Activated naive CD4-positive, alpha-beta T cell treated with anti-CD3 and anti-CD28 coated beads, Interleukin-2, amount 50 U/mL, for 72 hours (primary cell): ENCODE data around the gene TEPSIN. TPM values are rescaled to one million over a fixed set of nuclear protein-coding genes. Genes with fewer than 3 reads are reported as not detected.

ENCODE experiments used
- ATAC-seq, 2 donors: fragments of 150-1000 bp; cut with Tn5 transposase; 2 replicates each; pipeline ENCODE4 v1.10.0; 2021; ENCODE audit warnings: mild to moderate bottlenecking in 2 of 2, moderate library complexity in 2 of 2
- DNase-seq, 2 donors: peaks; one replicate each; pipeline ENCODE4 v3.0.0; 2021 to 2022; ENCODE audit warnings: low spot score in 2 of 2
- H3K27ac Mint-ChIP-seq, 2 donors: one replicate each; pipeline ENCODE4 v1.8.0; 2022; ENCODE audit warnings: mild to moderate bottlenecking in 2 of 2, mixed read lengths in 2 of 2
- H3K36me3 Mint-ChIP-seq, 2 donors: one replicate each; pipeline ENCODE4 v1.8.0; 2022; ENCODE audit warnings: mixed read lengths in 2 of 2
- H3K9me3 Mint-ChIP-seq, 2 donors: one replicate each; pipeline ENCODE4 v1.8.0; 2022; ENCODE audit warnings: mixed read lengths in 2 of 2
- total RNA-seq, 2 donors: library from RNA; stranded (reverse); gene quantifications; one replicate each; pipeline ENCODE4 v1.2.3, GENCODE V29; 2022

TEPSIN gene
- total RNA-seq, 2 donors from 2014 or later: 23.2 to 38.7 TPM

- DNase-seq (no peak), ATAC-seq (no peak)
- Mint-ChIP-seq H3K27ac (no peak overlapping the region), H3K9me3 (no peaks in the 10 kb centered on the region), H3K36me3 (peaks cover 4% of the 10 kb centered on the region in 2 donors)
Observed at GRCh38 chr17:81273698-81274470, 35.0 kb upstream of the TEPSIN start.

GRCh38 chr17:81272616-81273015, 33.8 kb upstream of the TEPSIN start:
- H3K36me3 Mint-ChIP-seq: peaks cover 4% of the 10 kb centered on the region in 2 donors
- H3K9me3 Mint-ChIP-seq: no peaks in the 10 kb centered on the region
- no peak for ATAC-seq
- DNase-seq: no peak
- H3K27ac Mint-ChIP-seq: no peak overlapping the region

GRCh38 chr17:81271226-81271625, 32.4 kb upstream of the TEPSIN start:
- Mint-ChIP-seq H3K27ac (no peak overlapping the region), H3K36me3 (peaks cover 4% of the 10 kb centered on the region in 2 donors), H3K9me3 (no peaks in the 10 kb centered on the region)
- DNase-seq (no peak), ATAC-seq (no peak)

- no peak for DNase-seq
- no peak overlapping the region for H3K27ac Mint-ChIP-seq
- ATAC-seq: no peak
- no peaks in the 10 kb centered on the region for H3K9me3 Mint-ChIP-seq
- no peaks in the 10 kb centered on the region for H3K36me3 Mint-ChIP-seq
Observed at GRCh38 chr17:81270279-81270678, 31.4 kb upstream of the TEPSIN start.

- H3K36me3 Mint-ChIP-seq: no peaks in the 10 kb centered on the region
- H3K9me3 Mint-ChIP-seq: no peaks in the 10 kb centered on the region
- no peak for DNase-seq
- no peak overlapping the region for H3K27ac Mint-ChIP-seq
- no peak for ATAC-seq
Observed at GRCh38 chr17:81267390-81268067, 28.7 kb upstream of the TEPSIN start.

DNA sequence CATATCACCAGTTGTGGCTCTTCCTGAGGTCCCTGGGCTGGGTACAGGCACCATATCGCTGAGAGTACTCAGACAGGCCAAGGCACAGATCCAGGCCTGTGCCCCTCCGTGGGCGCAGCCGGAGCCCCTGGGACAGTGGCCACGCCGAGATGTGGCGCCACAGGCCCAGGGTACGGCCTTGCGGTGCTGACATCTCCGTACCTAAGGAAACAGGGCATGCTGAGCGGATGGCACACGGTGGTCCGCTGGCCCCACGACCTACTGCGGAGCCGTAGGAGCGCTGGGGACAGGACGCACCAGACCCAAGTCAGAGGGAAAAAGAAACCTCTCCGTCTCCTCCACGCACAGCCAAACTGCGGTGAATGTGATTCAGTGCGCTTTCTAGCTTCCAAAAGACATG, 26.7 kb upstream of the TEPSIN start:
- Mint-ChIP-seq H3K27ac (peak overlapping the region in 1 of 2 donors; percentile 36), H3K9me3 (no peaks in the 10 kb centered on the region), H3K36me3 (no peaks in the 10 kb centered on the region)
- ATAC-seq: no peak
- DNase-seq: no peak

DNA sequence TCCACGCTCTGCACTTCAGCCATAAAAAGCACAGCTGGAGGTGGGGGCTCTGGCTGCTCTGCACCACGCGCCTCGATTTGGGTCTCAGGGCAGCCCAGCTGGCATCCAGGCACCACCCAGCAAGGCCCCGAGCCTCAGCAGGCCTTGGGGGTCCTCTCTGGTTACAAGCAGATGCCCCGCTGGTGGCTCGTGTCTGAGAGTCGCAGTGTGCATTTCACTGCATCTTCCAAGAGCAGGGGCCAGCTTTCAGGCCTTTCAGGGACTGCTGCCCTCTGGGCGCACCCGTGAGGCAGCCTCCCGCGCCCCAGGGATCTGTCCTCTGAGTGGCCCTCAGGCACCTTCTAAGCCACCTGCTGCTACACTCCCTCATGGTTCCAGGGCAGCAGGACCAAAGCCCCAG, 25.8 kb upstream of the TEPSIN start:
- Mint-ChIP-seq H3K9me3 (no peaks in the 10 kb centered on the region), H3K27ac (no peak overlapping the region), H3K36me3 (no peaks in the 10 kb centered on the region)
- DNase-seq: no peak
- no peak for ATAC-seq

DNA sequence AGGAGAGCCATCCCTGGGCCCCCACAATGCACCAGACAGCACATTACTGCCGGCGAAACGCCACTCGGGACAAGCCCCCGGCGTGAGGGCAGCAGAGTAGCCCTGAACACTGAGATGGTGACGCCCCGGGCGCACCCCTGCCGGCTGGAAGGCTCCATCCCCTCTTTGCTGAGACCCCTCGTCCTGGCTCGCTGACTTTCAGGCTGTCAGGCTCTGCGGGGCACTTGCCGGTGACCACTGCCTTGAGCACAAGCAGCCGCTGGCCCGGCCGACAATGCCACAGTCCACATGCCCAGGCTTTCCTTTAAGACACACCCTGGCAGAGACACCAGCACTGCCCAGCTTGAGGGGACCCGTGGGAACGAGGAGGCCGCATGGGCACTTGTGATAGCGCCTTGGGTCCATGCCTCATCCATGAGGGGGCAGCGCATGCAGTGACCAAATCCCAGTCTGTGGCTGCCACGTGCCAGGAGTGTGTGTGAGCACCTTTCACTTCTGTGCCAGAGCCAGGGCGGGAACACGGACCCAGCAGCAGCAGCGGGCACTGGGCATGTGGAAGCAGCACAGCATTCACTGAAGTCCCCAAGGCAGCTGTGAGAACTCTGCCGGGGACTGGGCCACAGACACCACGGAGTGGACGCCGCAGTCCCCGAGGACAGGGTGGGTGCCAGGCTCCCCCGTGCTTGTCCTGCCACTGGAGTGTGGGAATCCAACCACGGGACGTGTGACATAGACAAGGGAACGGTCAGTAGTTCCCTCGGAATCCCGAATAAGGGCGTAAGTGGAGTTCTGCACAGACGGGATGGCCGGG, 24.7 kb upstream of the TEPSIN start:
- Mint-ChIP-seq H3K36me3 (no peaks in the 10 kb centered on the region), H3K9me3 (no peaks in the 10 kb centered on the region), H3K27ac (no peak overlapping the region)
- ATAC-seq (no peak), DNase-seq (no peak)

DNA sequence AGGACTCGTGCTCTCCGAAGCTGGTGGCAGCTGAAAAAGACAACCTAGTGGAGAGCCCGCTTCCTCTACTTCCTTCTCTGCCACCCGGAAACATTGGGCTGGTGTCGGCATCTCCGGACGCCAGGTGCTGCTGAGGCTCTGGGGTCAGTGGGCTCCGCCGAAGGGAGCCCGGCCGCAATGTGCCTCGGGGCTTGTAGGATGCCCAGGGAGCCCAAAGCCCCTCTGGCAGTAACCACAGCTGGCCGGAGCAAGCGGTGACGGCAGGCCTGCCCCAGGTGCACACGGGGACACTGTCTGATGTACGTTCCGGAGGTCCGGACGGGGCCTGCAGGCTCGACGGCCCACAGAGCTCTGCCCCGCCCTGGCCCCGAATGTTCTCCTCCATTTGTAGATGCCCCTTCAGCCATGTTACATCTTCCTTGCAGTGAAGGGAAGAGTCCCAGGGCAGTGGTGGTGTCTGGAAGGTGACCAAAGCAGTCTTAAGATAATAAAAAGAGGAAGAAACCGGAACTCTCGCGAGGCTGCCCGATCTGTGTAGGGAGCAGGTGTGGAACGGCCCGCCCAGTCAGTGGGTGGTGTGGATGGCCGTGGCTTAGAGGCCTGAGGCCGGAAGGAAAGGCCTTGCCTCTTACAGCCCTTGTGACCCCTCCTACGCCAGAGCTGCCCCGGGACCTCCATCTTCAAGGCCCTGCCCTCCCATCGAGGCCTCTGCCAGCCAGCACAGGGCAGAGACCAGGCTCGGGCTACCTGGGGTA, 22.9 kb upstream of the TEPSIN start:
- no peak for DNase-seq
- no peak for ATAC-seq
- Mint-ChIP-seq H3K27ac (no peak overlapping the region), H3K9me3 (no peaks in the 10 kb centered on the region), H3K36me3 (no peaks in the 10 kb centered on the region)

- Mint-ChIP-seq H3K36me3 (no peaks in the 10 kb centered on the region), H3K27ac (no peak overlapping the region), H3K9me3 (no peaks in the 10 kb centered on the region)
- no peak for DNase-seq
- no peak for ATAC-seq
Observed at GRCh38 chr17:81261096-81261495, 22.2 kb upstream of the TEPSIN start.

GRCh38 chr17:81260641-81261040, 21.8 kb upstream of the TEPSIN start:
- ATAC-seq (no peak), DNase-seq (no peak)
- Mint-ChIP-seq H3K27ac (no peak overlapping the region), H3K9me3 (no peaks in the 10 kb centered on the region), H3K36me3 (no peaks in the 10 kb centered on the region)

DNA sequence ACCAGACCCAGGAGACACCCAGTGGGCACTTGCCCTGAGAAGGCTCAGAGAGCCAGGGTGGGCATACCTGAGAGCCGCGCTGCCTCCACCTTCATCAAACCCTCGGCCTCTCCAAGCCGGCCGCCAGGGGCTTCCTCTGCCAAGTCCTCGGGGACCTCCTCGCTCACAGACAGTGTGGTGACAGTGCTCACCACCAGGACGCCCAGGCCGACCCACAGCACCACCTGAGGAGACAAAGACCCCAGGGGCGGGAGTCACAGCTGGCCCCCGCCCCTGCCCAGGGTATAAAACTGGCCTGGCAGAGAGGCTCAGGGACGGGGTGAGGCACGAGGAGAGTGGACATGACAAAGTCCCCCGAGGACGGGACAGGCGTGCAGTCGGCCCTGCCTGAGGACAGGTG, 21.3 kb upstream of the TEPSIN start:
- no peak for ATAC-seq

DNA sequence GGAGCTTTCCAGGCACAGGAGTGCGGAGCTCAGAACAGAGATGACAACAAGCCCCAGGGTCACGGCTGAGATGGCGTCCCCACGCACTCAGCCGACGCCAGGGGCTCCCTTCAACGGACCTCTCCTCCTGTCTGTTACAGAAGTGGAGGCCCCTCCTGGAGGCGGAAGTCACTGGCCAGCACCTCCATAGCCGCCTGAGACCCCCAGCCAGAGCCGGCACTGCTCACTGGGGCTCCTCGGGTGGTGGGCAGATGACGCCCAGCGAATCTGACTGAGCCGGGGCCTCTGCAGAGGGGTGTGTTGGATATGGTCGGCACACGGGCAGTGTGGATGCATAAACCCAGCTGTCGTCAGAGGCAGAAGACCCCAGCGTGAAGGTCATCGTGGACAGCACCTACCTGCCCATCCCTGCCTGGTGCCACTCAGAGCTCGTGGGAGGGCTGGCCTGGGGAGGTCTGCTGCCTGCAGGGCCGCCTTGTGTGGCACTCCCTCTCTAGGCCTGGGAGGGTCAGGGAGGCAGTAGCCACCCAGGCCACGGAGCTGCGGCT, 20.3 kb upstream of the TEPSIN start:
- Mint-ChIP-seq H3K36me3 (no peaks in the 10 kb centered on the region), H3K9me3 (no peaks in the 10 kb centered on the region), H3K27ac (no peak overlapping the region)
- no peak for ATAC-seq
- DNase-seq: no peak

More for the DNA sequence above, 21.3 kb upstream of the TEPSIN start:
- Mint-ChIP-seq H3K9me3 (no peaks in the 10 kb centered on the region), H3K36me3 (no peaks in the 10 kb centered on the region), H3K27ac (no peak overlapping the region)
- no peak for DNase-seq

DNA sequence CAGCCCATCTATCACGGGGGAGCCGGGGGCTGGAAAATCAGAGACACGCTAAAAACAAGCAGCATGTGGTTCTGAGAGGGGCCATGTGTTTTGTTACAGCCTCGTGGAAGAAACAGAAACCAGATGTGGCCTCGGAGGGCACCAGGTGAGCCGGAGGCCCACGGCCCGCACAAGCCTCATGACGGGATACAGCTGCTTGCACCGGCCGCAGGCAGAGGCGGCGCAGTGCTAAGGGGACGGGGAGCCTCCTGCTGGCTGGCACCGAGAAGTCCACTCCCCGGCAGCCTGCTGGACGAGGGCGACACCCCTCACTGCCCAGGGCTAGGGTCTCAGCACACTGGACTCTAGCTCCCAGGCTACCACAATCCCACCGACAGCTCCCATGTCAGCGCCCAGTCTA, 19.4 kb upstream of the TEPSIN start:
- ATAC-seq (no peak), DNase-seq (no peak)
- H3K27ac Mint-ChIP-seq: no peak overlapping the region
- no peaks in the 10 kb centered on the region for H3K9me3 Mint-ChIP-seq
- no peaks in the 10 kb centered on the region for H3K36me3 Mint-ChIP-seq

- peak overlapping the region; percentile 29 to 59 for H3K27ac Mint-ChIP-seq
- no peaks in the 10 kb centered on the region for H3K9me3 Mint-ChIP-seq
- no peak for DNase-seq
- H3K36me3 Mint-ChIP-seq: peaks cover 0 to 1% of the 10 kb centered on the region in 2 donors
- ATAC-seq: no peak
Observed at GRCh38 chr17:81257533-81257932, 18.7 kb upstream of the TEPSIN start.

GRCh38 chr17:81256616-81257015, 17.8 kb upstream of the TEPSIN start:
- no peak overlapping the region for H3K27ac Mint-ChIP-seq
- H3K36me3 Mint-ChIP-seq: peaks cover 0 to 4% of the 10 kb centered on the region in 2 donors
- peak in 1 of 2 donors; percentile 56 for ATAC-seq
- no peaks in the 10 kb centered on the region for H3K9me3 Mint-ChIP-seq
- no peak for DNase-seq
